Kidney tubule cell (primary cell): Measurements from ENCODE around the gene CYTH3.
"Not testable (repeated sequence)": the region's sequence is repeated elsewhere in the genome, so short reads cannot be mapped to it uniquely, and the experiment has no call there.

Source experiments
- DNase-seq: peaks from one replicate; pipeline ENCODE4 v3.0.0-alpha.2; 2018; ENCODE audit warnings: low spot score

The CYTH3 gene

GRCh38 chr7:6229284-6229683 lies 43.1 kb downstream of the CYTH3 start:
- not testable (repeated sequence) for DNase-seq

DNA sequence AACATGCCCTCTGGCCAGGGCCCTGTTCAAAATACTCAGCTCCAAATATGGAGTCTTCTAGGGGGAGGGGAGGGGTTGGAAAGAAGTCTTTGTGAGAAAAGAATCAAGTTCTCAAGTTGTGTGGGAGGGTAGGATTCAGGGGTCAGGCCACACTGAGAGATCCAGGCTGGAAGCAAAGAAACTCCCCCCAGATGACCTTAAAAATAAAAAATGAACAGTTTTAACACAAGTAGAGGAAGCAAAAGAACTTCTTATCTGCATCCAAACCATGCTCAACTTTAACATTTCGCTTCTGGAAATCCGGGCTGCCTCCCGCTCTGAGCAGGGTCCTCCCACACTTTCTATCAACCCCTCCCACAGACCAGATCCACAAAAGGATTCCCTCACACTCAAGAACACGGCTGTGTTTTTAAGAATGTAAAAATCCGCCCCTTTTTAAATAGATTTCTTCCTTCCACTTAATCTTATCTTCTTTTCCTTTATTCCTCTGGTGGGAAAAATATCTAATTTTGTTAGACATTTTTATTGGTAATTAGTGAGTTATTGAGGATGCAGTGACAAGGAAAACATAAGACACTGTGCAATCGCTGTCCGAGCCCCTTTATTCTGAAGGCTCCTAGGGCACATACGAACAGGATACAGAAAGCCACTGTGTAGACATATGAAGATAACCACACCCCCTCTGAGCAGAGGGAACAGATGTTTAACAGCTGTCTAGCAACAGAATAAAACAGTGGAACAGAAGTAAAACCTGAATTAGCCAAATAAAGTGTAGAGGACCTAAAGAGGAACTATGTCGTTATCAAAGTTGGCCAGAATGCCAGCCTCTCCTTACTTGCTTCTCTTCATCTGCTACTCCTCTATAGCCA lies 43.8 kb downstream of the CYTH3 start:
- no peak for DNase-seq

DNA sequence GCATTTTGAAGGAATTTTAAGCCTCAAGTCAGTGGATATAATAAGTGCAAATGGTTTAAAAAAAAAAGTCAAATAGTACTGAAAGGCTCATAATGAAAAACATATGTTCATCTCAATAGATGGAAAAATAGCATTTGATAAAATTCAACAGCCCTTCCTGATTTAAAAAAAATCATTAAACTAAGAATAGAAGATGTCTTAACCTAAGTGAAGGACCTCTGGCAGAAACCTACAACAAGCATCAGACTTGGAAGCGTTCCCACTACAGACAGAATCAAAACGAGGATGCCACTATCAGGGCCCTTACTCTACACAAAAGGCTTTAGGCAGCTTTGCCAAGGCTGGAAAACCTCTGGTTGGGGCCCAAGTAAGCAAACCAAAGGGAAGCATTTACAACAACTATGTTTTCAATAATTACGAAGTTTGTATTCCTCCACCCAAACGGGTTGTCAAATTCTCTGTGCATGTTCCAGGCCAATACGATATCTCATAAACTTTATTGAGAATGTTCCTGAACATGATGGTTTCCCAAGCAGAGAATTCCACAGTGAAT lies 45.1 kb downstream of the CYTH3 start:
- DNase-seq, result no peak

- DNase-seq, result peak; percentile 35
Observed at GRCh38 chr7:6226194-6226799, 46.1 kb downstream of the CYTH3 start.

- DNase-seq, result not testable (repeated sequence)
Observed at GRCh38 chr7:6223411-6223810, 49.0 kb downstream of the CYTH3 start.

- DNase-seq, result not testable (repeated sequence)
Observed at GRCh38 chr7:6223010-6223409, 49.4 kb downstream of the CYTH3 start.

GRCh38 chr7:6221340-6222319 lies 50.8 kb downstream of the CYTH3 start:
- DNase-seq, result no peak

- DNase-seq, result no peak
Observed at GRCh38 chr7:6218329-6218728, 54.1 kb downstream of the CYTH3 start.

- no peak for DNase-seq
Observed at GRCh38 chr7:6212008-6212407, 60.4 kb downstream of the CYTH3 start.

DNA sequence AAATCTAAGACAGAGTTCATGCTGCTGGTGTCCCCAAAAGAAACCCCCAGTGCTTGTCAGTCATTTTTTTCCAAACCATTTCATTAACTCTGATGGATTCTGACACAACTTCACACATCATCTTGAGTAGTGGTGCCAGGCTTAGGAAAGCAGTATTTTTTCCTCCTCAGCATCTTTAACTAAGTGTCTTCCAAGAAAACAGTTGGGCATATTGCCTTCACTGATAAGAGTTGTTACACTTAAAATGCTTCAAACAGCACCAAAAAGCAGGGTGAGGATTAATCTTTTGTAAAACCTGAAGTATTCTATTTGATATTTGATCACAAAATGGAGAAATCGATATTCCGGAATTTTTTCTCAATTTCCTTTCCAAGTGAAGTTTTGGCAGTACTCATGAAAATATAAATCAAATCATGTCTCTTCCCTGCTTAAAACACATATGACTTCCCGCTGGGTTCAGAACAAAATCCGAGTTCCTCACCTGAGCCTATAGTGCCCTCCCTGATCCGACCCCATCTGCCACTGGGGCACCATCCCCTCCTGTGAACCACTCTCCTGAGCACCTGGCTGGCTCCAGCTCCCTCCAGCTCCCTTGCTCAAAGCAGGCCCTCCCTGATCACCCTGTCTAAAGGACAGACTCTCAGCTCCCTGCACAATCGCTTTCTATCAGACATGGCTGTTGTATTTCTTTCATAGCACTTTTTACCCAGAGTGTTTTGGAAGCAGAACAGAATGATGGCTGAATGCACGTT lies 61.6 kb downstream of the CYTH3 start:
- DNase-seq, result no peak

DNA sequence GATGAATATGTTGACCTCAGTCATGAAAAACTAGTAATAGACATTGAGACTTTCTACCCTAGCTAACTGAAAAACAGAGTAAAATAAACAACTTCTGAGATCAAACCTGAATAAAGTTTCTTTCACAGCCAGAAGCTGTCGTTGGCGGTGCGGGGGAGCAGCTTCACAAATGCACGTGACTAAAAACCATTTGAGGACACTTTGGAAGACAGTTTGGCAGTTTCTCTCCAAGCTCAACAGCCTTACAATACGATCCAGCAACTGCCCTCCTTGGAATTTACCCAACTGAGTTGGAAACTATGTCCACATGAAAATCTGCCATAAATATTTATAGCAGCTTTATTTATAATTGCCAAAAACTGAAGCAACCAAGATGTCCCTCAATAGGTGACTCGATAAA lies 63.1 kb downstream of the CYTH3 start:
- DNase-seq, result no peak

DNA sequence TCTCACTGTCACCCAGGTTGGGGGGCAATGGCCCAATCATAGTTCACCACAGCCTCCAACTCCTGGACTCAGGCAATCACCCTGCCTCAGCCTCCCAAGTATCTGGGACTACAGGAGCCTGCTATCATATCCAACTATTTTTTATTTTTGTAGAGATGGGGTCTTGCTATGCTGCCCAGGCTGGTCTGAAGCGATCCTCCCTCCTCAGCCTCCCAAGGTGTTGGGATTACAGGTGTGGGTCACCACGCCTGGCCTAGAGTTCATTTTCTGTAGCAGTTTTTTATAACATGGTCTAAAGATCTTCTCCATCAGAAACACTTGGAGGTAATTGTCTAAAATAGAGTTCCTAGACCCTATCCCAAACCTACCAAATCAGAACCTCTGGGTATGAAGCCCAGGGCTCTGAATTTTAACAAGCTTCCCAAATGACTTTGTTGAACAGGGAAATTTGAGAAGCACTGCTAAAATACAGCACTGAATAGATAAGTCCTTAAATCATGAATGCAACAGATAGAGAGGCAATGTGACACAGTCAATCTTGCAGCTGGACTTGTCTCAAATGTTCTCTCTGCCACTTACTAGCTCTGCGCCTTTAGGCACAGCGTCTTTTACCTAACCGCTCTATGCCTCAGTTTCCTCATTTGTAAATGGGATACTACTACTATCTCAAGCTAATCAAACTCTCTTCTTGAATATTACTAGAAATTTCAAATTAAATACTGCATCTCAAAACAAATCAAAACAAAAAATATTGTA lies 63.7 kb downstream of the CYTH3 start:
- no peak for DNase-seq

DNA sequence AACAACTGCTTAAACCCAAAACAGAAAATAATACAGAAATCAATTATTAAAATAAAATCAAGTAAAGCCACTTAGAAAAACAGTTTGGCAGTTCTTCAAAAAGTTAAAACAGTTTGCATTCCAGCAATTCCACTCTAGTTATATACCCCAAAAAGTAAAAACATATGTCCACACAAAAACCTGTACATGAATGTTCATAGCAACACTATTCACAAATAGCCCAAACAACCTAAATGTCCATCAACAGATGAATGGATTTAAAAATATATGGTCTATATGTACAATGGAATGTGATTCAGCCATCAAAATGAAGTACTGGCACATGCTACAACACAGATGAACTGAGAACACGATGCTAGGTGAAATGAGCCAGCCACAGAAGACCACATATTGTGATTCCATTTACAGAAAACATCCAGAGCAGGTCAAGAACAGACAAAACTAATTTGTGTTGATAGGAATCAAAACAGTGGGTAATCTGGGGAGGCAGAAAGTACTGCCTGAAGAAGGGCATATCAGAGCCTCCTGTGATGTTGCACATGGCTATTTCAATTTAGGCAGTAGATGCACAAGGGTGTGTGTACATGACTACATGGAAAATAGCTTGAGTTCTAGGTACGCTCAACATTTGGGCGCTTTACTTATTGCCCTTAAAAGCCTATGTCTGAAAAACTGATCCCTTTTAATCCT lies 66.3 kb downstream of the CYTH3 start:
- DNase-seq, result no peak

- DNase-seq, result no peak
Observed at GRCh38 chr7:6203381-6203780, 69.0 kb downstream of the CYTH3 start.

DNA sequence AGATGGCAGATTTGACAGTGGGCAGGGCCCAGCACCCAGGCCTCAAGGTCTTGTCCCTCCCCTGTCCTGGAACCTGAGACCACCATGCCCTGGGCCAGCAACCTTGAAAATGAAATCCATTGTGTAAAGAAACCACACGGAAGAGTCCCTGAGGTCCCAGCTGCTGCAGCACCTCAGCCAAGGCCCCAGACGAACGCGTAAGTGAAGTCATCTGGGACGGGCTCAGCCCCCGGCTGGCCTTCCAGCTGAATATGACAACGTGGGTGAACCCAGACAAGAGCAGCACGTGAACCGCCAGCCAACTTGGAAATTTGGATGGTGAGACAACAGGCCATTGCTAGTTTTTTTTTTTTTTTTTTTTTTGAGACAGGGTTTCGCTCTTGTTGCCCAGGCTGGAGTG lies 70.3 kb downstream of the CYTH3 start:
- no peak for DNase-seq

DNA sequence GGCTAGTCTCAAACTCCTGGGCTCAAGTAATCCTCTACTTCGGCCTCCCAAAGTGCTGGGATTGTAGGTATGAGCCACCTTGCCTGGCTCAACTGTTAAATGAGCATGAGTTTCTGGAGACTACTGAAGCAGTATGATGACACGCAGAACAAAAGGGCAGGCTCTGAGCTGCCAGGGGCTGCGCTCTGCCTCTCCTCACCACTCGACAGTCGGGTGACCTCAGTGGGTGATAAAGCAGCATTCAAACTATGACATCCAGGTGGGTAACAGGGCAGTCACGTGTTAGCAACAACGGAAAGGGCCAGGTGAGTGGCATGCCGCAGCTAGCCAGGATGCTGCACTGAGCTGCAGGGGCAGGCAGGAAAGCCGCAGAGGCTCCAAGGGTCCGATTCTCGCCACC lies 71.5 kb downstream of the CYTH3 start:
- no peak for DNase-seq

DNA sequence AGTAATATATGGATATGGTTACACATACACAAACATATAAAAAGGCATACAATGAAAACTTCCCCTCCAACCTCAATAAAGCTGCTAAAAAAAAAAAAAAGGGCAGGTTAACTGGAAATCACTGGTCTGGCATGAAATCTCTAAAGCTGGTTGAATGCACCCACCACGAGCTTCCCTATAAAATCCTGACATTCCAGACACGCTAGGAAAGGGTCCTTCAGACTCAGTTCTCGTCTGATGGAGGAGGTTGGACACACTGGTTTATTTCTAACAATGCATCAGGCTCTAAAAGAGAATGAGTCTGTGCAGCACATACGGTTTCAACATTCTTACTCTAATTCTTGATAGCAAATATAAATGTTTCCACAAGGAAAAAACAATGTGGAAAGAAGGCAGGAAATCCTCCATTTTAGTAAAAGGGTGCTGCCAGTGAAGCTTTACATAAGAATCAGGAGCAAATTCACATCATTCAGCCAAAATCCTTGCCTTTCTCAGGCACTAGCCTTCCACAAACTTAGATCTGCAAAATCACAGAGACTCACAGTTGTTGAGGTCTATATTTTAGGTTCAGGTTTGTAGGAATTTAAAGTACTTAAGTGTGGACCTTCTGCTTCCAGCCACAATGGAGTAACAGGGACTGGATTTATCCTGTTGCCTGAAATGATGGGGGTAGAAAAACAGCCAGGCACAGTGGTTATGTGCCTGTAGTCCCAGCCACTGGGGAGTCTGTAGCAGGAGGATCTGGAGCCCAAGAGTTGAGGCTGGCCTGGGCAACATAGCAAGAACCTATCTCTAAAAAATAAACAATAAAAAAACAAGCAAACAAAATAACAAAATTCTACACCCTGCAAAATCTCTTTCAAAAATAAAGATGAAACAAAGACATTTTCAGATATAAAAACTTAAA lies 73.5 kb downstream of the CYTH3 start:
- no peak for DNase-seq

DNA sequence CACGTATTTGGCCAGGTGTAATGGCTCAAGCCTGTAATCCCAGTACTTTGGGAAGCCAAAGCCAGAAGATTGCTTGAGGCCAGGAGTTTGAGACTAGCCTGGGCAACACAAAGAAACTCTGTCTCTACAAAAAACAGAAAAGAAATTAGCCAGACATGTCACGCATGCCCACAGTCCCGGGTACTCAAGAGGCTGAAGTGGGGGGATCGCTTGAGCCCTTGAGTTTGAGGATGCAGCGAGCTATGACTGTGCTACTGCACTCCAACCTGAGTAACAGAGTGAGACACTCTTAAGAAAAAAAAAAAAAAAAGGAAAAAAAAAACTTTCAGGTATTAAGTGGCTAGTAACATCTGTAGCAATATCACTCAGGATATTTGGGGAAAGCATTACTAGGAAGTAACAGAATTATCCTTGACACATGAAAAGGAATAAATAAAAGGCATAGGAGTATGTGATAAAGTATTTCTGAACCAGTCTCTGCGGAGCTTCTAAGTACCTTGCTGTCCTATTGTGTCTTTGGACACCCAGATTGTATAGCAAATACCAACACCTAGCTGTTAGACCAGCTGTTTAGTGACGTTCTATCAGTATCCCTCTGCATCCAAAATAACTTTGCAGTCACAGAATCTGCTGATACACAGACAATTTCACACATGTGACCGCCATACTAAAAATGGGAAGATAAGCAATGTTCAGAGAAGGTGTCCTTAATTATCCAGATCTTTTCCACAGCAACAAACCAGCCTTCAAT lies 74.4 kb downstream of the CYTH3 start:
- no peak for DNase-seq
